Measurements from ENCODE around the gene ACTMAP.
"Not testable (repeated sequence)": the region's sequence is repeated elsewhere in the genome, so short reads cannot be mapped to it uniquely, and the experiment has no call there.

The ACTMAP gene, protein sequence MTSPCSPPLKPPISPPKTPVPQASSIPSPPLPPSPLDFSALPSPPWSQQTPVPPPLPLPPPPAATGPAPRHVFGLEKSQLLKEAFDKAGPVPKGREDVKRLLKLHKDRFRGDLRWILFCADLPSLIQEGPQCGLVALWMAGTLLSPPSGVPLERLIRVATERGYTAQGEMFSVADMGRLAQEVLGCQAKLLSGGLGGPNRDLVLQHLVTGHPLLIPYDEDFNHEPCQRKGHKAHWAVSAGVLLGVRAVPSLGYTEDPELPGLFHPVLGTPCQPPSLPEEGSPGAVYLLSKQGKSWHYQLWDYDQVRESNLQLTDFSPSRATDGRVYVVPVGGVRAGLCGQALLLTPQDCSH

DNA sequence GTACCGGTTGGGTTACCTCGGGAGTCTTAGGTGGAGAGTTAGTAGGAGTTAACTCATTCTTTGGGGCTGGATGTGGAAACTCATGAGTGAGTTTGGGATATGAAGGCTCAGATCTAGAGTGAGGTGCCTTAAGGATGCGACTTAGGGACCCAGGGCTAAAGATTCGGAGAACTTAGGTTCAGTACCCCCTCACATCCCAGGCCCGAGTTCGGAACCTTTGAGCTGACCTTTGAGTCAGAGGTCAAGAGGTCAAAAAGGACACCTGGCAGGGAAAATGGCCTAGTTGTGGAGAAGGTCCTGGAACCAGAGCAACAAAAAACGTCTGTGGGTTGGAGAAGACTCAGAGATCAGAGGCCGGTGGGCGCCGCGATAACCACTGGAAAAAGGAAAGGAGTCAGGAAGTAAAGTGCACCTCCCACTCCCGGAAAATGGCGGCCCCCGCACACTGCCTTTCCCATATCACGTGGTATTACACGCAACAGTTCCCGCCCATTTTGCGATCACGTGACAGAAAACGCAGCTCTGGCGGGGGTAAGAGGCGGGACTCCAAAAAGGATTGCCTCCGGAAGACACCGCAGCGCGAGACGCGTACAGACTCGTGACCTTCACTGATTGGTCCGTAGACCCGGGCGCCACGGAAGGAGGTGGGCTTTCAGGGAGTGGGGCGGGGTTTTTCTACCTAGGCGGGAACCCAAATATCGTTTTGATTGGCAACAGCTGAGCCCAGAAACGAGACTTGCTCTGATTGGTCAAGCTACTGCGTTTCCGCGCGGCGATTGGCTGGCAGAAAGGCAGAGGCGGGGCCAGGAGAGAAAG, at the start of gene ACTMAP:
Gene ACTMAP, minus strand, starts transcription at position 420 of the 816 bp plus-strand sequence. CDS start 674 bp downstream, outside the sequence.
- peak; percentile 98 to 99 for DNase-seq (ENCODE audit: low read depth in 2 of 2)

DNA sequence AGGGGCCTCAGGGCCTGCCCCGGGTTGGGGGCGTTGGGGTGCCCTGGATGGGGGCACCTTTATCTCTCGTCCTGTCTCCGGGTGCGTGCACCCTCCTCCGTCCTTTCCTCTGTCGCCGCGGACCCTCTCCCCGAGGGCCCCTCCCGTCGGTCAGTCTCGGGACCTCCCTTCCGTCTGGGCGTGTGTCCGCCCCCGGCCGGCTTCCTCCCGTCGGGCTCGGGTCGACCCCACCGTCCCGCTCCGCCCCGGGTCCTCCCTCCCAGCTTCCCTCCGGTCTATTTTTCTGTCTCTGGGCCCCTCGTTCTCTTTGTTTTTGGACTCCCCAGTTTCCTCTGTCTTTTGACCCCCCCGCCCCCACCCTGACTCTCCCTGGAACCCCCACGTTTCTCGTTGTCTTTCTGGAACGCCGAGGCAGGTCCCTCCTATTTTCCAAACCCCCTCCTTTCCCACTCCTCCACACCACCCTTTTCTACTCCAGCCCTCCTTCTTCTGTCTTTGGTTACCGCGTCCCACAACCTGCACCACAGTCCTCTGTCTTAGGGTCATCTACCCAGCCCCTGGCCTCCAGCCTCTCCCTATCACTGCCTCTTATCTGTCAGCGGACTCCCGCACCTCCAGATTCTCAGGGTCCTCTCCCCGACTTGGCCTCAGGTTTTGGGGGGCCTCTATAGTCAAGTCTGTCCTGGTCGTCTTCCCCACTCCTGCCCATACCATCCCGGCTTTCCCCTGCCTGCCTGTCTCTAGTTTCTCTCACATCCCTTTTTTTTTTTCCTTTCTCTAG, 49.5 kb upstream of the ACTMAP start:
- DNase-seq (ENCODE audit: low read depth in 2 of 2): no peak

DNA sequence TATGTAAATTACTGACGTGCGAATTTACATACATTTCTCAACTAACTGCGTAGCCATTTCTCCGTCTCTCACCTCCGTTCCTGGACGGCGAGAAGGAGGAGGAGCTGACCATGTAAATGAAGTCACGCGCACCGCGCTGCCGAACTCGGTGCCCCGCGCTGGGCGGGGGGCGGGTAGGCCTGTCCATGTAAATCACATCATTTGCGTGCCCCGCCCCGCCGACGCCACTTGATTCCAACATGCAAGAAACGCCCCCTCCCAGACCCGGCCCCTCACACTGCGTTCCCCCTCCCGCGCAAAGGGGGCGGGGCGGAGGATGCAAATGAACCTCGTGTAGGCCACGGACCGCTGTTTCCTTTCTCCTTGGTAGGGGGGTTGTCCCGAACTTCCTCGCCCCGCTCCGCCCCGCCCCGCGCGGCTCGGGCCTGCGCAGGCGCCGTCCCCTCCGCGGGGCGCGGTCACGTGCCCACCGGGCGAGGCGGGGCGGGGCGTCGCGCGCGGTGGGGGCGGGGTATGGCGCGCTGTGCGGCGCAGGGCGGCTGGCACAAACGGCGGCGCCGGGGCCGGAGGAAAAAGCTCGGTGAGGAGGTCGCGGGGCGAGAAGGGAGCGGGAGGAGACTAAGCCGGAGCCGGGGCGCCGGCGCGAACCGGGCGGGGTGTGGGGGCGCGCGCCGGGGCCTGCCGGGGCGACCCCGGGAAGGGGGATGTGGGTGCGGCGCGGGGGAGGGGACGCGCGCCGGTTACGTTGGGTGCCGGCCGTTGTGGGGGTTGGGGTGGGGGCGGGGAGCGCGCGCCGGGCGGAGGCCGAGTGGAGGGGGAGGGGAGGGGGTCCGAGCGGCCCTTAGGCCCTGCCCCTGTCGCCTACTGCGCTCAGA, 48.6 kb upstream of the ACTMAP start, which contains the start of gene EGLN2:
Gene EGLN2, plus strand, starts transcription at position 509 of the 875 bp plus-strand sequence. CDS start 1,382 bp downstream, outside the sequence.
- DNase-seq (ENCODE audit: low read depth in 2 of 2): peak; percentile 100

DNA sequence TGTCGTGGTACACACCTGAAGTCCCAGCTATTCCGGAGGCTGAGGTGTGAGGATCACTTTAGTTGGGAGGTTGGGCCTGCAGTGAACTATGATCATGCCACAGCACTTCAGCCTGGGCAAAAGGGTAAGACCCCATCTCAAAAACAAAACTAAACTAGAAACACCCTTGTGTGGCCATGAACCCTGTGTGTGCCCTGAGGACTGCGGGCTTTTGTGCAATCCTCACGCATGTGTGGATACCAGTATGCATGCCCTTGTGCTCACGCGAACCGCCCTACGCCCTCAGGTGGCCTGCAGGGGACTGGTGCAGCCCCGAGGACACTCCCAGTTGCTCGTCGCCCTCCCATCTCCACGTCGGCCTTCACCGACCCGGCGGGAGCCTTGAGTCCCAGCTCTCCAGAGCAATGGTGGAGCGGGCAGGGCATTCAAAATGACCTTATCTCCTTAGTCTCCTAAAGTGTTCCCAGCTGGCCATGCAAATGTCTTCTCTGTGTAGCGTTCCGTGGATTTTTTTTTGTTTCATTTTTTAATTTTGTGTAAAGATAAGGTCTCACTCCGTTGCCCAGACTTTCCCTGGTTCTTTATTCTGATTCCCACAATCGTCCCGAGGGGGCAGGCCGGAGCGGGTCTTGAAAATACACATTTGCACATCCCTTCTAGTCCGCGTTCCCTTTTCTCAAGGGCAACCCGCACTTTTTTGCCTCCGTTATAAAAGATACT, 47.8 kb upstream of the ACTMAP start:
- no peak for DNase-seq (ENCODE audit: low read depth in 2 of 2)

DNA sequence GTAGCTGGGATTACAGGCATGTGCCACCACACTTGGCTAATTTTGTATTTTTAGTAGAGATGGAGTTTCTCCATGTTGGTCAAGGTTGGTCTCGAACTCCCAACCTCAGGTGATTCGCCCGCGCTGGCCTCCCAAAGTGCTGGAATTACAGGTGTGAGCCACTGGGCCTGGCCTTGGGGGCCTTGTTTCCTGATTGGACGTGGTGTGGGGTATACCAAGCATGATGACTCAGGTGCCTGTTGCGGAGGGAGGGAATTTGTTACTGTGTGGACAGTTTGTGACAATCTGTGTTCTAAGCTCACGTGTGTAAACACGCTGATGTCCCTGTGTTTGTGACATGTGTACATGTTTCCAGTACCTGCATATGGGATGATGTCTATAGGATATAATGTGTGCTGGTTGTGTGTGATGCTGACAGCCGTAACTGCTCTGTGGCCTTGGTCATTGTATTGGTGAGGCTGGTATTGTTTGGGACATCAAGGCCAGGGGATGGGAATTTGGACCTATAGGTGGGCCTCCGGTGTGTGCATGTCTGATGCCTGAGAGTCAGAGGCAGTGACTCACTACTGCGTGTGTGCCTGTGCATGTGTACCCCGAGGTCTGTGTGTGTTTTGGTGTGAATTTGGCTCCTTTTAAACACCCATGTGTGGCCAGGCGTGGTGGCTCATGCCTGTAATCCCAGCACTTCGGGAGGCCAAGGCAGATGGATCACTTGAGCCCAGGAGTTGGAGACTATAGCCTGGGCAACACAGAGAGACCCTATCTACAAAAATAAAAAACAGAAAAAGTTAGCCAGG, 47.1 kb upstream of the ACTMAP start:
- DNase-seq (ENCODE audit: low read depth in 2 of 2): no peak

DNA sequence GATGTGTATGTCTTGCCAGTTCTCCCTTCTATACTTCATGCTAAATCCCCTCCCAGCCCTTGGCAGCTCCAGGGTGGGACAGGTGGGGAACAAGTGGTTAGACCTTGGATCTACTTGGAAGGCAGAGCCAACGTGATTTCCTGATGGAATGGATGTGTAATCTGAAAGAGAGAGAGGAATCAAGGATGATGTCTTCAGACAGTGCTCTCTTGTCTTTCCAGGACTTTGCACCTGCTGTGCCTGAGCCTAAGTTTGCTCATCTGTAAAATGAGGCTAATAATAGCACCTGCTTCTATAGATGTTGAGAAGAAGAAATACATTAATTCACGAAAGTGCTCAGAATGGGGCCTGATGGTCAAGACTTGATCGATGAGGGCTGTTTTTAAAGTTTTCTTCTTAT, 41.7 kb upstream of the ACTMAP start:
- DNase-seq (ENCODE audit: low read depth in 2 of 2): no peak

DNA sequence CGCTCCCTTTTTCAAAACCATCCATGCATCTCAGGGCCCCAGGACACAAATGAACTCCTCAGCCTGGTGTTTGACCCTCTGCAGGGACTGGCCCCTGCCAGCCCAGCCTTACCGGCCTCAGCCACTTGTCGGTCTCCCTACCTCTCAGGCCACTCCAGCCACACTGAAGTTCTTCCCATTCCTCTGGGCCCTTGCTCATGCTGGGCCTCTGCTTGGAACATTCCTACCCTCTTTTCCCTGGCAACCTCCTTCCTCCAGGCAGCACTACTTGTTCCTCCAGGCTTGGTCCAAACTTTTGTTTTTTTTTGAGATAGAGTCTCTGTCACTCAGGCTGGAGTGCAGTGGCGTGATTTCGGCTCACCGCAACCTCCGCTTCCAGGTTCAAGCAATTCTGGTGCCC, 41.1 kb upstream of the ACTMAP start:
- DNase-seq (ENCODE audit: low read depth in 2 of 2): no peak

DNA sequence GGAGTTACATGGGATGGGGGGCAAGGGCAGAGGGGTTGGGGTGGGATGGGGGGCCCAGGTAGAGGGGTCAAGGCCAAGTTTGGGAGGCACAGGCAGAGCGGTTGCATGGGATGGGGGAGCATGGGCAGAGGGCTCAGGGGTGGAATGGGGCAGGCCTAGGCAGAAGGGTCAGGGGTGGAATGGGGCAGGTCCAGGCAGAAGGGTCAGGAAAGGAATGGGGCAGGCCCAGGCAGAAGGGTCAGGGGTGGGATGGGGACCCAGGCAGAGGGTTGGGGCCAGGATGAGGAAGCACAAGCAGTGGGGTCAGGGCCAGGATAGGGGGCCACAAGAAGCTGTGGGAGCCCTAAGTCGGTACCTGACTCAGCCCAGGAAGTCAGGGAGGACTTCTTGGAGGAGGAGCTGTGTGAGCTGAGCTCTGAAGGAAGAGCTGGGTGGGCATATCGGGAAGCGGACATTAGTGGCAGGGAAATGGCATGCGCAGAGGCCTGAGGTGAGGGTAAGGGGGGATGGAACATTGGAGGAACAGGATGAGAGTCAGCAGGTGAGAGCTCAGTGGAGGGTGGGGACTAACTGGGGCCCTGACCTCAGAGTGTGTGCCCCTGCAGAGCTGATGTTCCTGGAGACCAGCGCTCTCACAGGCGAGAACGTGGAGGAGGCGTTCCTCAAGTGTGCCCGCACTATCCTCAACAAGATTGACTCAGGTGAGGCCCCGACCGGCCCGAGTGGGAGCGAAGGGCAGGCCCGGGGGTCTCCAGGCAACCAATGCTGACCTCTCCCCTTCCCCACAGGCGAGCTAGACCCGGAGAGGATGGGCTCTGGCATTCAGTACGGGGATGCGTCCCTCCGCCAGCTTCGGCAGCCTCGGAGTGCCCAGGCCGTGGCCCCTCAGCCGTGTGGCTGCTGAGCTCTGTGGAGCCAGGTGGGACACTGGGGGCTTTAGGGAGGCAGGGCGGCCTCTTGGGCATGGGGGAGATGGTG, 36.1 kb upstream of the ACTMAP start:
- no peak for DNase-seq (ENCODE audit: low read depth in 2 of 2)

DNA sequence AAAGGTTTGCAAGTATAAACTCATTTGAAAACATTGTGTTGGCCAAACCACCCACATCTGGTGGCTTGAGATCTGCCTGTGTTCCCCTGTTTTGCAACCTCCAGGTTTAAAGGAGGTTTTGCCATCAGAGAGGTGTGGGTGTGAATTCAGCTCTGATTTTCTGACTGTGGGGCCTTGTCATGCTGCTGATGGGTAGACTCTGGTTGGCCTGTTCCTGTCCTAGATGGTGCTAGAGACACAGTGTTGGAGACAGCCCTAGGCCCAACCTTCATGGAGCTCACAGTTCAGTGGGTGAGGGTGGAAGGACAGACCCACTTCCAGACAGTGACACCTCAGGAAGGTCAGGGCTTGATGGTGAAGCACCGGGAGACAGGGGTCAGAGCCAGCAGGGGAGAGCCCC, 35.2 kb upstream of the ACTMAP start:
- no peak for DNase-seq (ENCODE audit: low read depth in 2 of 2)

DNA sequence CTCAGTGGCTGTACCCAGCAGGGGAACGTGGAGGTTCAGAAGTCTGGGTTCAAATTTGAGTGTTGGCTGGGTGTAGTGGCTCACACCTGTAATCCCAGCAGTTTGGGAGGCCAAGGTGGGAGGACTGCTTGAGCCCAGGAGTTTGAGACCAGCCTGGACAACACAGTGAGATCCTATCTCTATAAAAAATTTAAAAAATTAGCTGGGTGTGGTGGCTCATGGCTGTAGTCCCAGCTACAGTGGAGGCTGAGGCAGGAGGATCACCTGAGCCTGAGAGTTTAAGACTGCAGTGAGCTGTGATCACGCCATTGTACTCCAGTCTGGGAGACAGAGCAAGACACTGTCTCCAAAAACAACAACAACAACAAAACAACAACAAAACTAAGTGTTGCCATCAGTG, 33.9 kb upstream of the ACTMAP start:
- DNase-seq (ENCODE audit: low read depth in 2 of 2): not testable (repeated sequence)

DNA sequence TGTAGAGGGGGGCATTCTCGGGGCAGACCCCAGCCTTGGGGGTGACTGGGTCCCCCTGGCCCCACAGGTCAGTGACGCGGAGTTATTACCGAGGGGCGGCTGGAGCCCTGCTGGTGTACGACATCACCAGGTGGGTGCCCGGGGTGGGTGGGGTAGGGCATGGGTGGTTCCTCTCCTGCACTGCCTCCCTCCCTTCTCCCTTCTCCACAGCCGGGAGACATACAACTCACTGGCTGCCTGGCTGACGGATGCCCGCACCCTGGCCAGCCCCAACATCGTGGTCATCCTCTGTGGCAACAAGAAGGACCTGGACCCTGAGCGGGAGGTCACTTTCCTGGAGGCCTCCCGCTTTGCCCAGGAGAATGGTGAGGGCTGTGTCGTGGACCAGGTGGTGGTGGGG, 33.4 kb upstream of the ACTMAP start:
- no peak for DNase-seq (ENCODE audit: low read depth in 2 of 2)

DNA sequence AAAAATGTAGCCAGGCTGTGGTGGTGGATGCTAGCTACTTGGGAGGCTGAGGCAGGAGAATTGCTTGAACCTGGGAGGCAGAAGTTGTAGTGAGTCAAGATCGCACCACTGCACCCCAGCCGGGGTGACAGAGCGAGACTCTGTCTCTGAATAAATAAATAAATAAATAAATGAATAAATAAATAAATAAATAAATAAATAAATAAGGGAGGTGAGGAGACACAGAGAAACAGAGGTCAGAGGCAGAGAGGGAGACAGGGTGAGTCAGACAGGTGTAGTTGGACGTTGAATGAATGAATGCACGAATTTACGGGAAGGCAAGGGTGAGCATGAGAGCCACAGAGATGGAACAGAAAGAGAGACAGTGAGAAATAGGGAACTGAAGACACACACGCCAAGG, 30.9 kb upstream of the ACTMAP start:
- DNase-seq (ENCODE audit: low read depth in 2 of 2): no peak

DNA sequence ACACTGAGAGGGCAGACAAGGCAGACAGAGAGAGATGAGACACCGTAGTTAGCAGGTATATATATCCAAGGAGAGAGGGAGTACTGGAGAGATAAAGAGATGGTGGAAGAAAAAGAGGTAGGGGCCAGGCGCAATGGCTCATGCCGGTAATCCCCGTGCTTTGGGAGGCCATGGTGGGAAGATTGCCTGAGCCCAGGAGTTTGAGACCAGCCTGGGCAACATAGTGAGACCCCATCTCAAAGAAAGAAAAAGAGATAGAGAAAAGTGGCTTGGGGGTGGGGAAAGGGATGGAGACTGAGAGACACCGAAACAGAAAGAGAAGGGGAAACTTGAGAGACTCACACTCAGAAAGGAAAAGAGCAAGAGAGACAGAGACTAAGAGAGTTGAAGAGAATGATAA, 30.3 kb upstream of the ACTMAP start:
- no peak for DNase-seq (ENCODE audit: low read depth in 2 of 2)

DNA sequence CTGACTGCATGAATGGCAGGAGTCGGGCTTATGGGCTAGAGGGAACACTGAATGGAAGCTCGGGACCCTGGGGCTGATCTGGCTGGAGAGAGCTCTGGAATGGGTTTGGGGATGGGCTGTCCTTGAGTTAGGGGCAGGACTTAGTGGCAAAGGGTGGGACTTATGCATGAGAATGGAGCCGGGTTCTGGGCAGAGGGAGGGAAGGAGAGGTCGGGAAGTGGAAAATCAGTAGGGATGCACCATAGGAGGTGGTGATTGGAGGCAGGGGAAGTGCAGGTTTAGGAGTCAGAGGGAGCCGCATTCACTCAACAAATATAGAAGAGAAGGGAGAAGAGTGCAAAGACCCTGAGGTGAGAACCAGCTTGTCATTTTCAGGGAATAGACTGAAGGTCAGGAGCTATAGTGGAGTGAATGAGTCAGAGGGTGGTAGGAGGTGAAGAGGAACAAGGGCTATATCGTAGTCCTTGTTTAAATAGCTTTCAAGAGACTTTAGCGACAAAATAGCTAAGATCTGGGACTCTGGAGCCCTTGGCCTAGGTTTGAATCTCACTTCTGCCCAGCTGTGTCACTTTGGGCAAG, 28.5 kb upstream of the ACTMAP start:
- no peak for DNase-seq (ENCODE audit: low read depth in 2 of 2)

DNA sequence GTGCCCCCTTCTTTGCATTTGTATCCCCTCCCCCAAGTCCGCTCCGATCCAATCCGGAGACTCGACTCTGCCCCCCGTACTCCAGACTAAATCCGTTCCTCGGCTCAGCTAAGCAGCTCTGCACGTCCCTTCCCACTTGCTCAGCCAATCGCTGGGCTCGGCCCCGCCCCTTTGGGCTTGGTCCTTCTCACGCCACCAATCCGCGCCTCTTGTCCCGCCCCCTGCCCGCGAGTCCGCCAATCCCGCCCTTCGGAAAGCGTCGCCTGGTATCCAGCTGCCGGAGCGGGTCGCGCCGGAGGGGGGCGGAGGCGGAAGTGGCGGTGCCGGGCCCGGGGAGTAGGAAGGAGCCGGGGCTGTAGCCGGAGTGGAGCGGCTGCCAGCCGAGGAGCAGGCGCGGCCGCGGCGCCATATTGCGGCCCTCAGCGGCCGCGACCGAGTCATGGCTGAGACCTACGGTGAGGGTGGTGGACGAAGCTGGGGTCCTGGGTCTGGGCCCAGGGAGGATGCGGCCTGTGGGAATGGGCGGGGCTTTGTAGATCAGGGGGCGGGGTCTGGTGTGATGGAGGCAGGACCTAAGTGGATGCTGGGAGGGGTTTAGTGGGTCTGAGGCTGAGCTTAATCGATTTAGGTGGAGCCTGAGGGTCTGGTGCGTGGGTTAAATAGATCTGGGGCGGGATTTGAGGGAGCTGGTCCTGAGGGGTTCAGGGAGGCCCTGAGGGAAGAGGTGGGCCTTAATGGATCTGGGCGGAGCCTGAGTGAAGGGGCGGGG, 27.8 kb upstream of the ACTMAP start, which contains the start of gene RAB4B:
Gene RAB4B, plus strand, starts transcription at position 311 of the 769 bp plus-strand sequence. Its CDS starts 129 bp downstream, at position 440.
- peak; percentile 99 to 100 for DNase-seq (ENCODE audit: low read depth in 2 of 2)

DNA sequence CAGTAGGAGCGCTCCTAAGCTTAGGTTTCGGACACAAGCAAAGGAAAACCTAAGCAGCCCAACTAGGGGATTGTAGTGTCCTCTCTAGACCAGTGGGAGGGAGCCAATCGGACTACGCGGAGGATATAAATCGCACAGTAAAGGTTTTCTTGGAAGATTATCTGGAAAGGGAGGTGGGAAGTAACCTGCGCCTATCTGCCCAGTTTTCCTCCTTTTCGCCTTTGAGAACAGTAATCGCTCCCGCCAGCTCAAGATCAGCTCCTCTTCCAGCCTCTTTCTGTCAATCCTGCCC, 27.3 kb upstream of the ACTMAP start:
- DNase-seq (ENCODE audit: low read depth in 2 of 2): no peak

DNA sequence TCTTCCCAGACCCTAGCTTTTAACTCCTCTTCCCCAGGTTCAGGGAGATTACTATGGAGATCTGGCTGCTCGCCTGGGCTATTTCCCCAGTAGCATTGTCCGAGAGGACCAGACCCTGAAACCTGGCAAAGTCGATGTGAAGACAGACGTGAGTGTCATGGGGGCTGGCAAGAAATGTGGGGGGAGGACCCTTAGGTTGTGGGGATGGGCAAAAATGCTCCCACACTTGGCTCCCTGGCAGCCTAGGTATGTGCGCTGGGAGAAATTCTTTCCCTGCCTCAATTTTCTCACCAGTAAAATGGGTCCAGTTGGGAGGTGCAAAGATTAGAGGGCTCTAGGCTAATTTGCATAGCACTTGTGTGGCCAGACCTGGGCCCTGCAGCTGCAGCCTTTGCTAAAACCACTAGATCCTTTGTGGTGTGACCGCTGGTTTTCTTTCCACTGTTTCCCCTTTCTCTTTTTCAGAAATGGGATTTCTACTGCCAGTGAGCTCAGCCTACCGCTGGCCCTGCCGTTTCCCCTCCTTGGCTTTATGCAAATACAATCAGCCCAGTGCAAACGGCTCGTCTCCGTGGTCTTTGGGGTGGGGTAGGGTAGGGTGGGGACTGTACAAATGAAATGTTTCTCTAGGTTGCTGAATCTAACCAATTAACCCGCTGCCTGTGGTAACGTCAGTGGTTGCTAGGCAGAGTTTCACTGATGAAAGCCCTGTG, 26.8 kb upstream of the ACTMAP start:
- peak; percentile 74 to 80 for DNase-seq (ENCODE audit: low read depth in 2 of 2)
